Stomach smooth muscle (tissue), 2 donors: ENCODE data around the gene LMTK2.
"Not testable (repeated sequence)": the region's sequence is repeated elsewhere in the genome, so short reads cannot be mapped to it uniquely, and the experiment has no call there.

Experiments
- H3K27ac ChIP-seq: one replicate; pipeline ENCODE4 v1.7.0; 2013; ENCODE audit warnings: mild to moderate bottlenecking, low read length, inconsistent platforms
- H3K27me3 ChIP-seq, 2 donors: one replicate each; pipeline ENCODE4 v1.7.0; 2013; ENCODE audit warnings: low read length in 2 of 2; ENCODE audit not compliant: insufficient read depth in 2 of 2, control insufficient read depth in 1 of 2
- H3K36me3 ChIP-seq, 2 donors: one replicate each; pipeline ENCODE4 v1.7.0; 2013; ENCODE audit warnings: low read length in 2 of 2; ENCODE audit not compliant: control insufficient read depth in 2 of 2, insufficient read depth in 2 of 2
- H3K4me1 ChIP-seq: one replicate; pipeline ENCODE4 v1.7.0; 2013; ENCODE audit warnings: low read length; ENCODE audit not compliant: control insufficient read depth, insufficient read depth
- H3K4me3 ChIP-seq, 2 donors: one replicate each; pipeline ENCODE4 v1.7.0; 2013; ENCODE audit warnings: low read length in 2 of 2
- H3K9ac ChIP-seq, 2 donors: one replicate each; pipeline ENCODE4 v1.7.0; 2013; ENCODE audit warnings: low read length in 2 of 2, mild to moderate bottlenecking in 1 of 2
- H3K9me3 ChIP-seq, 2 donors: one replicate each; pipeline ENCODE4 v1.7.0; 2013; ENCODE audit warnings: low read length in 2 of 2; ENCODE audit not compliant: control insufficient read depth in 2 of 2
- donor health status: healthy.
- donor health status: Pancreatic carcinoma.

LMTK2 gene

DNA sequence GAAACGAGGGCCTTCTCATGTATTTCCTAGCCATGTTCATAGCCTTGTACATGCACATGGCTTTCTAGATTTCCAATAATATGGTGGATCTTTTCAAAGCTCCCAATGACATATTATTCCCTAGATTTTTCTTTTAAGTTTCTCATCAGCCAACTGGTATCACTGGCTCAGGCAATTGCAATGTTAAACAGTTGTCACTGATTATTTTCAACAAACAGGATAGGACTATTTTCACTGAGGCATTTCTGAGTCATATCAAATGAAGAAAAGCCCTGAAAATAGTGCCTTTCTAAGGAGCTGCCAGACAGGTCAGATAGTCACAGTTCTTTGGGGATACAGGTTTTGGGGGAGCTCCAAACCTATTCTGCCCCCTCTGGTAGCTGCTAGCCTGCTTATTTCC, 4.5 kb upstream of the LMTK2 start:
- Histone ChIP-seq H3K36me3 (no peaks in the 10 kb centered on the region), H3K9me3 (peaks cover 0 to 2% of the 10 kb centered on the region in 2 donors), H3K4me3 (no peak overlapping the region), H3K9ac (no peak overlapping the region), H3K27ac (no peak overlapping the region), H3K27me3 (no peaks in the 10 kb centered on the region), H3K4me1 (no peaks in the 10 kb centered on the region)

GRCh38 chr7:98105942-98106544, 619 bp upstream of the LMTK2 start:
- peak overlapping the region in 1 of 2 donors; percentile 35 for H3K4me3 ChIP-seq

DNA sequence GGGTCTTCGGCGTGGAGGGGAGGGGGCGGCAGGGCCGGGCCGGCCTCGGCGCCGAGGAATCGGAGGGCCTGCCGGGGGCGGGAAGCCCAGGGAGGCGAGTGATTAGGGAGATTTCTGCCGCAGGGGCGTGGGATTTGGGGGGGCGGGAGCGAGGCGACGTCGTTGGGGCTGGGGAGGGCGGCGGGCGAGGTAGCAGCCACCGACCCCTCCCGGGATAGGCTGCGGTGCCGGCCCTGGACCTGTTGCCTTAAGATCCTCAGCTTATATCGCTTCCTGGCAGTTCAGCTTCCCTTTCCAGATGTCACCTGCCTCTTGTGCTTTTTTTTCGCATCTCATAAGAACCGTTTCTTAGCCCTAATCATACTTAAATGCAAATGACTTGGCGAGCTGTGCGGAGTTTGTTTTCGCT, 655 bp downstream of the LMTK2 start:
- Histone ChIP-seq H3K9ac (peak overlapping the region; percentile 61 to 72), H3K27me3 (no peaks in the 10 kb centered on the region), H3K9me3 (no peaks in the 10 kb centered on the region), H3K27ac (no peak overlapping the region), H3K36me3 (no peaks in the 10 kb centered on the region), H3K4me3 (peak overlapping the region; percentile 71 to 85), H3K4me1 (no peaks in the 10 kb centered on the region)

More at GRCh38 chr7:98105942-98106544, 619 bp upstream of the LMTK2 start:
- H3K9ac ChIP-seq = peak overlapping the region; percentile 5 to 51
- no peaks in the 10 kb centered on the region for H3K27me3 ChIP-seq
- no peaks in the 10 kb centered on the region for H3K36me3 ChIP-seq
- no peaks in the 10 kb centered on the region for H3K4me1 ChIP-seq
- H3K27ac ChIP-seq = no peak overlapping the region
- H3K9me3 ChIP-seq = no peaks in the 10 kb centered on the region

DNA sequence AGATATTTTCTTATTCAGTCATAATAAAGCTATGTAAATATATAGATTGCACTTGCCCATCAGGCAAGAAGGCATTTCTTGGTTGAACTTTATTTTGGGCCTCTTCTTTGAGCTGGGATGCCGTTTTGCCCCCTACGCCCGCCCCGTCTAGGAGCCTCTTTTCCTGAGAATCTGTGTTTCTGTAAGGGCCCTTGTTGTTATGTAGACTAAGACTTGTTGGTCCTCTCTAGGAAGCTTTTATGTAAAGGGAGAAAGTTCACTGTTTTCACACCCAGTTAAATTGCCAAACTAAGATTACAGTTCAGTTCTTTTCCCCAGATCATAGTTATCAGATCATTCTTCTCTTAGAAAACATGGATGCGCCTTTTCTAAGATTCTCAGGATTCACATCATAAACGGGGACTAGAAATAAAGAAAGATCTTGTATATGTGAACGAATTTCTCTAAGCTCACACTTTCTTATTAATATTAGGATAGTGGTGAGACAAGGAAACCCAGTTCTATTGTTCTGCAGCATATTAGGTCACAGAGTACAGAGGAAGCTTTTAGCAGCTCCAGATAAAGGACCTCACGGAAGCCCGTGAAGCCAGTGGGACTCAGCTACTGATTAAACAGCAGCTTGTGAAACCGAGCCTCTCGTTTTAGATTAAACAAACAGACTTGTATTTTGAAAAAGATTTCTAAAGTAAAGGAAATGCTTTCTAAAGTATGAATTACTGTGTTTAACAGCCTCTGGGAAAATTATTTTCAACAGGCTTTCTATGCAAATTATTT, 3.8 kb downstream of the LMTK2 start:
- no peak overlapping the region for H3K4me3 ChIP-seq
- H3K27ac ChIP-seq = no peak overlapping the region
- no peaks in the 10 kb centered on the region for H3K27me3 ChIP-seq
- no peaks in the 10 kb centered on the region for H3K4me1 ChIP-seq
- H3K9me3 ChIP-seq = no peaks in the 10 kb centered on the region
- no peak overlapping the region for H3K9ac ChIP-seq
- H3K36me3 ChIP-seq = no peaks in the 10 kb centered on the region

- no peaks in the 10 kb centered on the region for H3K27me3 ChIP-seq
- H3K9ac ChIP-seq = no peak overlapping the region
- H3K36me3 ChIP-seq = no peaks in the 10 kb centered on the region
- H3K27ac ChIP-seq = no peak overlapping the region
- no peaks in the 10 kb centered on the region for H3K4me1 ChIP-seq
- H3K9me3 ChIP-seq = no peaks in the 10 kb centered on the region
- no peak overlapping the region for H3K4me3 ChIP-seq
Measured at GRCh38 chr7:98112077-98112476, 5.4 kb downstream of the LMTK2 start.

GRCh38 chr7:98115746-98116525, 9.3 kb downstream of the LMTK2 start:
- Histone ChIP-seq H3K9ac (no peak overlapping the region), H3K4me3 (no peak overlapping the region), H3K9me3 (no peaks in the 10 kb centered on the region), H3K27me3 (no peaks in the 10 kb centered on the region), H3K36me3 (no peaks in the 10 kb centered on the region), H3K27ac (no peak overlapping the region), H3K4me1 (no peaks in the 10 kb centered on the region)

- Histone ChIP-seq H3K27me3 (no peaks in the 10 kb centered on the region), H3K36me3 (no peaks in the 10 kb centered on the region), H3K4me3 (no peak overlapping the region), H3K9me3 (no peaks in the 10 kb centered on the region), H3K4me1 (no peaks in the 10 kb centered on the region), H3K9ac (no peak overlapping the region), H3K27ac (no peak overlapping the region)
Measured at GRCh38 chr7:98116656-98117461, 10.2 kb downstream of the LMTK2 start.

DNA sequence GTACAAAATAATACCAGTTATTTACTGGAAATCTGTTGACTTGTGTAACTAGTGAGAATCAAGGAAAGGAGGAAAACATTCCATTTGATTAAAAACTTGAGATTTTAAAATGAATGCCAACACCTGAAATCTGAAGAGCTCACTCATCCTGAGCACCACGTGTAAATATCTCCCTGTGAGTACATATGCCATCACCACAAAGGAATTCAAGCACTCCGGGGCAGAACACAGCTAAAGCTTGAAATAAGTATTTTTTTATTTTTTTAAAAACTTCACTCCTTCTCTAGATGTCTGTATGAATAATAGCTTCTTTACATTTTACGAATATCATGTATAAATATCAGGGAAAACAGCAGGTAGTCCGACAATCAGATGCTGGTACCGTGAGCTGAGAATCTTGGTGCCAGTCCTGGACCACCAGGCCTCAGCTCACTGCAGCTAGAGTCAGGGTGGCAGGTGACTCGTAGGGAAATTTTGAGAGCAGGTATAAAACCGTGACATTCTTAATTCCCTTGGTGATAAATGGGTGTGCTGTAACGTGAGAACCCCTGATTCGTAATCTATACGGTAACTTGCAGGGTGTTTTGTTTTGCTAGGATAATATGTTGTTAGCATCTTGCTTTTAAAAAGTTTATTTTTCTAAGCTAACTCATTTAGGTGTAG, 12.7 kb downstream of the LMTK2 start:
- Histone ChIP-seq H3K9me3 (no peaks in the 10 kb centered on the region), H3K27ac (no peak overlapping the region)

DNA sequence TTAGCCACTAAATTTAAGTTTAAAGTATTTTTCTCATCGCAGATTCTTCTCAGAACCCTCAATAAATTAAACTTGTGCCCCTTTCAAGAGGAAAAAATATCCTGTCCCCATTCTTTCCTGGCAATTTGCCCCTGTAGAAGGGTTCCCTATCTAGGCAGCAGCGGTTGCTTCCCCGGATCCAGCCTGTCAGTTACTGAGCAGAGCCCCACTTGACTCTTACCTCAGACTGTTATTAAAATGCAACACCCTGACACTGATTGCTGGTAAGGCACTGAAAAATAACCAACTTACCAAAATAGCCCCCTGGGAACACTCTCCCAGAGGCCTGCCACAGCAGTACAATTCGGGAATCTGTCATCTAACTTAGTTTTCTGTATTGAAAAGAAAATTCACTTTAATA, 13.9 kb downstream of the LMTK2 start:
- Histone ChIP-seq H3K9ac (no peak overlapping the region), H3K36me3 (no peaks in the 10 kb centered on the region), H3K27ac (no peak overlapping the region), H3K4me3 (no peak overlapping the region), H3K27me3 (no peaks in the 10 kb centered on the region), H3K9me3 (no peaks in the 10 kb centered on the region), H3K4me1 (no peaks in the 10 kb centered on the region)

More for the DNA sequence above, 12.7 kb downstream of the LMTK2 start:
- H3K4me1 ChIP-seq = no peaks in the 10 kb centered on the region
- H3K4me3 ChIP-seq = no peak overlapping the region
- no peaks in the 10 kb centered on the region for H3K36me3 ChIP-seq
- no peaks in the 10 kb centered on the region for H3K27me3 ChIP-seq
- H3K9ac ChIP-seq = no peak overlapping the region

GRCh38 chr7:98121388-98121787, 14.7 kb downstream of the LMTK2 start:
- H3K4me1 ChIP-seq, H3K9me3 ChIP-seq, H3K27ac ChIP-seq, H3K27me3 ChIP-seq, H3K4me3 ChIP-seq, H3K9ac ChIP-seq, H3K36me3 ChIP-seq: not testable (repeated sequence)
